HG02973 (cell line): Measurements from ENCODE around the gene GZMM.
A peak's percentile ranks its signal among the peaks of the same experiment; 100 is the strongest.

Source experiments
- ATAC-seq: cut with Tn5 transposase; IDR thresholded peaks from one replicate; pipeline ENCODE4 v1.9.1; 2021; ENCODE audit warnings: moderate library complexity; ENCODE audit not compliant: unreplicated experiment

GZMM gene

GRCh38 chr19:511101-511851 lies 32.6 kb upstream of the GZMM start:
- ATAC-seq: no peak

- ATAC-seq: no peak
Measured at GRCh38 chr19:512547-513365, 31.1 kb upstream of the GZMM start.

GRCh38 chr19:513368-514165 lies 30.3 kb upstream of the GZMM start:
- no peak for ATAC-seq

- ATAC-seq: no peak
Measured at GRCh38 chr19:514166-514663, 29.6 kb upstream of the GZMM start.

GRCh38 chr19:517721-518597 lies 25.9 kb upstream of the GZMM start:
- no peak for ATAC-seq

GRCh38 chr19:518598-519231 lies 25.1 kb upstream of the GZMM start:
- no peak for ATAC-seq

- no peak for ATAC-seq
Measured at GRCh38 chr19:519449-519865, 24.4 kb upstream of the GZMM start.

GRCh38 chr19:522726-523125 lies 21.1 kb upstream of the GZMM start:
- no peak for ATAC-seq

GRCh38 chr19:524062-524674 lies 19.7 kb upstream of the GZMM start:
- ATAC-seq: no peak

- ATAC-seq: no peak
Measured at GRCh38 chr19:525029-525428, 18.8 kb upstream of the GZMM start.

- ATAC-seq: no peak
Measured at GRCh38 chr19:525857-526419, 17.9 kb upstream of the GZMM start.

GRCh38 chr19:530134-531008 lies 13.5 kb upstream of the GZMM start:
- no peak for ATAC-seq

- ATAC-seq: peak; percentile 52
Measured at GRCh38 chr19:531009-531752, 12.7 kb upstream of the GZMM start.

- ATAC-seq: peak; percentile 4
Measured at GRCh38 chr19:531753-532560, 11.9 kb upstream of the GZMM start, which contains the start of gene CDC34. CDC34 (plus strand) TSS chr19:531760; CDS start chr19:531932, 172 bp downstream.

GRCh38 chr19:532561-533363 lies 11.1 kb upstream of the GZMM start:
- ATAC-seq: no peak
